ENCODE data around the gene D2HGDH. TPM values are rescaled to one million over a fixed set of nuclear protein-coding genes. Genes with fewer than 3 reads are reported as not detected.
"Not testable (repeated sequence)": the region's sequence is repeated elsewhere in the genome, so short reads cannot be mapped to it uniquely, and the experiment has no call there.

D2HGDH gene
- total RNA-seq, 3 donors from 2014 or later (not counting 1 experiment from before 2014, with no cell fraction given): 28.9 to 45.5 (median 43.4) TPM

- H3K27me3 Mint-ChIP-seq (ENCODE audit: low read depth in 2 of 2): peaks cover 7 to 10% of the 10 kb centered on the region in 2 donors
- Histone ChIP-seq H3K9me3 (ENCODE audit: control insufficient read depth, insufficient read depth, low read length) (no peaks in the 10 kb centered on the region), H3K27ac (ENCODE audit: low read length) (no peak overlapping the region), H3K27me3 (ENCODE audit: control insufficient read depth, insufficient read depth, low read length) (peaks cover 6% of the 10 kb centered on the region), H3K36me3 (ENCODE audit: control insufficient read depth, insufficient read depth, low read length) (no peaks in the 10 kb centered on the region), H3K4me1 (ENCODE audit: control insufficient read depth, insufficient read depth, low read length) (peaks cover 10% of the 10 kb centered on the region), H3K4me3 (ENCODE audit: low read length) (no peak overlapping the region)
- H3K9me3 Mint-ChIP-seq: no peaks in the 10 kb centered on the region
- no peak for TF ChIP-seq CTCF (IDR thresholded peaks at IDR 0.05)
- H3K36me3 Mint-ChIP-seq: no peaks in the 10 kb centered on the region
- ATAC-seq (no peak), DNase-seq (no peak)
- no peak overlapping the region for H3K27ac Mint-ChIP-seq
- intact Hi-C loops (cut with micrococcal nuclease): no loop called here
- H3K4me3 Mint-ChIP-seq: no peak overlapping the region
- 93% methylated on average over 21 of the region's 21 CpGs for WGBS (ENCODE audit: insufficient coverage)
- H3K4me1 Mint-ChIP-seq: peaks cover 5 to 6% of the 10 kb centered on the region in 2 donors
Measured at GRCh38 chr2:241798631-241799521, 64.4 kb downstream of the D2HGDH start.

- no peak for DNase-seq
- Histone ChIP-seq H3K27me3 (ENCODE audit: control insufficient read depth, insufficient read depth, low read length) (peaks cover 14% of the 10 kb centered on the region), H3K9me3 (ENCODE audit: control insufficient read depth, insufficient read depth, low read length) (no peaks in the 10 kb centered on the region), H3K4me3 (ENCODE audit: low read length) (no peak overlapping the region), H3K36me3 (ENCODE audit: control insufficient read depth, insufficient read depth, low read length) (no peaks in the 10 kb centered on the region), H3K27ac (ENCODE audit: low read length) (no peak overlapping the region), H3K4me1 (ENCODE audit: control insufficient read depth, insufficient read depth, low read length) (peaks cover 18% of the 10 kb centered on the region)
- no peak for TF ChIP-seq CTCF (IDR thresholded peaks at IDR 0.05)
- intact Hi-C loops (cut with micrococcal nuclease): loop anchor here (5.0 kb wide), 1 partner anchor 78 kb away; no protein-coding TSS in a partner anchor
- H3K27ac Mint-ChIP-seq: no peak overlapping the region
- H3K4me3 Mint-ChIP-seq: no peak overlapping the region
- WGBS (ENCODE audit: insufficient coverage): 90% methylated on average over 10 of the region's 10 CpGs
- peaks cover 7 to 10% of the 10 kb centered on the region in 2 donors for H3K27me3 Mint-ChIP-seq (ENCODE audit: low read depth in 2 of 2)
- peaks cover 5 to 9% of the 10 kb centered on the region in 2 donors for H3K4me1 Mint-ChIP-seq
- no peaks in the 10 kb centered on the region for H3K9me3 Mint-ChIP-seq
- H3K36me3 Mint-ChIP-seq: no peaks in the 10 kb centered on the region
- ATAC-seq: no peak
Measured at GRCh38 chr2:241799522-241800197, 65.2 kb downstream of the D2HGDH start.

DNA sequence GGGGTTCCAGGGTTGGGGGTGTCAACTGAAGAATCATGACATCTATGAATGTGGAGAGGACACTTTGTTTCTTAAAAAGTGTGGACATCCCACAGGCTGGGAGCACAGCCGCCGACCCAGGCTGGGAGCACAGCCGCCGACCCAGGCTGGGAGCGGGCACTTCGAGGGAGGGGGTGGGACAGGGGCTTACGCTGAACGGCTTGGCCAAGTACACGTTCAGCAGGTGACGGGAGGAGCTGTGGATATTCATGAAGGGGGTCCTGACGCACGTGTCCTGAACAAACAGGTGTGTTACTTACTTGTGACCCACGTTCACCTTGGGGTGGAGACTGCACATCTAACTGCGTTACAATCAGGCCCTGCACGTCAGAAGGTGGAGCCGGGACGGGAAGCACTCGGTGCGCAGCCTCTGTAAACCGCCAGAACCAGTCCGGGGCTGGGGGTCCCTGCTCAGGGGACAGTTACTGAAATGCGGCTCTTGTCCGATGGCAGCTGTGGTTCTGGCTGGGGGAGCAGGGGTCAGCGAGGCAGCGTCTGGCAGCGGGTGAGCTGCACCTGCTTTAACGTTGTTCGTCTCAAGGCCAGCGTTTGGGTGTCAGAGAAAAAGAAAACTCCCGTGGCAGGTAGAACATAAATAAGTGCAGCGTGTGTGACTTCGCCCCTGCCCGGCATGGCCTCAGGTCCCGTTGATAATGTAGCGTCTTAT lies 65.9 kb downstream of the D2HGDH start:
- not testable (repeated sequence) for H3K4me3 Mint-ChIP-seq; H3K36me3 Mint-ChIP-seq; H3K9me3 ChIP-seq (ENCODE audit: control insufficient read depth, insufficient read depth, low read length); H3K27ac Mint-ChIP-seq; H3K9me3 Mint-ChIP-seq; H3K4me3 ChIP-seq (ENCODE audit: low read length); H3K36me3 ChIP-seq (ENCODE audit: control insufficient read depth, insufficient read depth, low read length); H3K27ac ChIP-seq (ENCODE audit: low read length); DNase-seq; ATAC-seq
- peaks cover 22% of the 10 kb centered on the region for H3K4me1 ChIP-seq (ENCODE audit: control insufficient read depth, insufficient read depth, low read length)
- WGBS (ENCODE audit: insufficient coverage): 93% methylated on average over 29 of the region's 35 CpGs
- intact Hi-C loops (cut with micrococcal nuclease): loop anchor here (5.0 kb wide), 1 partner anchor 77 kb away; no protein-coding TSS in a partner anchor
- peaks cover 7 to 13% of the 10 kb centered on the region in 2 donors for H3K27me3 Mint-ChIP-seq (ENCODE audit: low read depth in 2 of 2)
- H3K27me3 ChIP-seq (ENCODE audit: control insufficient read depth, insufficient read depth, low read length): peaks cover 14% of the 10 kb centered on the region
- peaks cover 5 to 12% of the 10 kb centered on the region in 2 donors for H3K4me1 Mint-ChIP-seq

Data from natural killer cell (primary cell).